ENCODE measurements around the gene MFGE8.

The MFGE8 gene

DNA sequence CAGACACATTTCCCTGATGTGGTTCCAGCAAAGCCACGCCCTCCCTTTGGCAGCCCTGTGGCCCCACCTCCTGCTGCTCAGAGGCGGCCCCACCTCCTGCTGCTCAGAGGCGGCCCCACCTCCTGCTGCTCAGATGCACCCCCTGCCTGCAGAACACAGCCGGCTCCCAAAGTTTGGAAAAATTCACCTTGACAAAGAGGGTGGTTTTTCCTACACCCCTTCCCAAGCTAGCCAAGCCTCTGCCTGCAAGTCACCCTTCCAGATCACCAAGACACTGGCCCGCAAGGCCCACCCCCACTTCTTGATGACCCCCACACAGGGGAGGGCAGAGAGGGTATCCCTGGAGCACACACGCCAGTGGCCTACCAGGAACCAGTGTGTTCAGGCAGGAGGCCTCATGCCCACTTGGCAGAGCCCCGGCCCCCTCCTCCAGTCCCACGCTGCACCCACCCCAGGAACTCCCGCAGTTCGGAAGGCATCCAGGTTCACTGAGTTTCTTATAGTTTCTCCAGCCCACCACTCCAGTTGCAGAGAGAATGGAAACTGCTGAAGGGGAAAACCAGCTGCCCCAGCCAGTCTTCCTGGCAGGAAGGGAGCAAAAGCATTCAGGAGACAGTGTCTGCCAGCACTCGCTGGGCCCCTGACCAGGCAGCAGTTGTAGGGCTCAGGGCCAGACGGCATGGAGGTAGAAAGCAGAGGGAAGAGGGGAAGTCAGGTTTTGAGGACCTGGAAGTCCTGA lies 15.6 kb downstream of the MFGE8 start:
- DNase-seq: peak; percentile 52

DNA sequence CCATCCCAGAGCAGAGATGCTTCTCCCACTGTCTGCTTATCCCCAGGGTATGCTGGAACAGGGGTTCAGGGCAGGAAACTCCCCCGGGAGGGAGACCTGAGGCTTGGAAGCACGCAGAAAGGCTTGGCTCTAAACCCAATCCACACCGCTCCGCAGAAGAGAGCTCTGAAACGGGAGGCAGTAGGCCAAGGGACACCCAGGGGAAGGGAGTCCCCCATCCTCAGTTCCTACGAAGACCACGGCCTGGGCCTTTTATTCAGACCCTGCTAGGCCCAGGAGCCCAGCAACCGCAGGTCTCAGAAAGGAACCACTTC lies 16.1 kb downstream of the MFGE8 start:
- no peak for DNase-seq

DNA sequence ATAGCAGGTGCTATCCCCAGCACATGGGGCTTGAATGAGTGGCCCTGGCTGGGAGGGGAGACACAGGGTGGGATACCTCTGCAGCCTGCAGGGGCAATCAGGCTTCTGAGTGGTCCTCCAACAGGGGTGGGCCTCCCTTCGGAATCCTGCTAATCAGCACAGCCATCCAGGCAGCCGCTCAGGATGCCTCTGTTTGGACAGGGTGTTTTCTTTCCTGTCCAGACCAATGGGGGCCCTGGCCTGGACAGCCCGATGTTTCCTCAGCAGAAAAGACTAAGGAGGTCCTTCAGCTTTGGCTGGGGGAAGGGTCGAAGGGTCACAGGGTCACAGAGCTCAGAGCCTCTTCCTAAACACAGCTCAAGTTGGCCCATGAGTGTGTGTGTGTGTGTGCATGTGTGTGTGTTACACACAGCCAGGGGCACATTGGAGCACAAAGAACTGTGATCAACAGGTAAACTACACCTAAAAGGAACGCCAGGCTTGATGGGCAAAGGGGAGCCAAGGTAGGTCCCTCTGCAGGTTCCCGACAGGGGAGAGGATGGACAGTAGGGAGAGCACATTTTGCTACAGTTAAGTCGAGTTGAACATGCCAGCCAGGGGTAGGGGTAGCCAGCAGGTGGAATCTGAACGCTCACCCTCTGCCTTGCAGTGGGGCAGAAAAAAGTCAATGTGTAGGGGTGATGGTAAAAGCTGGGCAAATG lies 16.7 kb downstream of the MFGE8 start:
- DNase-seq: no peak

DNA sequence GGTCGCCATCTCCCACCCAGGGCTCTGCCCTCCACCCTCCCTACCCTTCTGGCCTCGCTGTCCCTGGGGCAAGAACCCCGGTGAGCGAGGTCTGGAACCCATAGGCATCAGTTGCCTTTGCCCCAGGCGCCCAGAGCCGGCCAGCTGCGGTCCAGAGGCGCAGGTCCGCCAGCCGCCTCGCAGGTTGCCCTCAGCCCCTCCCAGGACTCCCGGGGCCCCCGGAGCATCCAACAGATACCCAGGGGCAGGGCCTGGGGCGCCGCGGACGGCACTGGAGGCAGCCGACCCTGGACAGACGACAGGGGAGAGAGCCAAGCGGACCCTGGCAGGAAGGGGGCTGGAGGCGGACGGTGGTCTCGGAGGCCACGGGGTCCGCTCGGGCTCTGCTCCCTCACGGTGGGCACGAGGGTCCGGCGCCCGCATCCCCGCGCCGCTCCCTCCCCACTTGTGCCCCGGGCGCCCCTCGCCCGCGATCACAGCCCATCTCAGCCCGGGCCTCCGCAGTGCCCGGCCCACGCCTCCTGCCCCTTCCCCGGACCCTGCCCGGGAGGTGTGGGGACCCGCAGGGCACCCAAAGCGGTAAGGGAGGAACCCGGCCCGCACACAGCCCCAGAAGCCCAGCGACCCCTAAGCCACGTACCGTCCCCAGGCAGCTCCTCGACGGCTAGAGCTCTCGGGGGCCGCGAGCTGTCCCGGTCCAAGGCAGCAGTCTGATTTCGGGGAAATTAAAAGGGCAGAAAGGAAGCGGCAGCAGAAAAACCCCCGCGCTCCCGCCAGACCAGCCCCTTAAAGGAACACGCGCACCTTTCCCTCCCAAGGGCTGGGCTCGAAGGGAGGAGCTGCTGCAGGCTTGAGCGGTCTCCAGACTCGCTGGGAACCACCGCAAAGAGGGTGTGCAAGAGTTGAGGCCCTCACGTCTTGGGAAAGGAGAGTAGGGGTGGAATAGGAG lies 18.1 kb downstream of the MFGE8 start, which contains the start of gene HAPLN3:
TSS of gene HAPLN3 (minus strand) at position 726 of the 949 bp plus-strand sequence. CDS start 8,246 bp downstream, outside the sequence.
- peak; percentile 62 for DNase-seq

DNA sequence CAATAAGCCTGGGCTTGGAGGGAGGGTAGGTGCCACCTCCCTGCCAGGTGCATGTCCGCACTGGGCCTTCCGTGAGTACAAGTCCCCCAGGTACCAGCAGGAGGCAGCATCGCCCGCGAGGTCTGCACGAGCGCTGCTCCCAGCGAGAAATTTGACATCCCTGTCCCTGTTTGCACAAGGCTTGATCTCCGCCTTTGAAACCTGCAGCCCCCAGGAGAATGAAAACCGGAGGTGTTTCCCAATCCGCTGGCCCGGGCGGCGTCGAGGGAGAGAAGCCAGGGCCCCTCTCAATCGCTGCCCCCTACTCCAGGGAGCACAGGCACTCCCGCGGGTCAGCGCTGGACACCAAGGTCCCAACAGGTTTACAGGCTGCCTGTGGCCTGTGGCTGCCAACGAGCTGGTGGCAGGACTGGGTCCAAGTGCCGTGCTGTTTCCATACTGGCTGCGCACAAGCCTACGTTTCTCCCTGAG lies 18.8 kb downstream of the MFGE8 start:
- DNase-seq: peak; percentile 85

DNA sequence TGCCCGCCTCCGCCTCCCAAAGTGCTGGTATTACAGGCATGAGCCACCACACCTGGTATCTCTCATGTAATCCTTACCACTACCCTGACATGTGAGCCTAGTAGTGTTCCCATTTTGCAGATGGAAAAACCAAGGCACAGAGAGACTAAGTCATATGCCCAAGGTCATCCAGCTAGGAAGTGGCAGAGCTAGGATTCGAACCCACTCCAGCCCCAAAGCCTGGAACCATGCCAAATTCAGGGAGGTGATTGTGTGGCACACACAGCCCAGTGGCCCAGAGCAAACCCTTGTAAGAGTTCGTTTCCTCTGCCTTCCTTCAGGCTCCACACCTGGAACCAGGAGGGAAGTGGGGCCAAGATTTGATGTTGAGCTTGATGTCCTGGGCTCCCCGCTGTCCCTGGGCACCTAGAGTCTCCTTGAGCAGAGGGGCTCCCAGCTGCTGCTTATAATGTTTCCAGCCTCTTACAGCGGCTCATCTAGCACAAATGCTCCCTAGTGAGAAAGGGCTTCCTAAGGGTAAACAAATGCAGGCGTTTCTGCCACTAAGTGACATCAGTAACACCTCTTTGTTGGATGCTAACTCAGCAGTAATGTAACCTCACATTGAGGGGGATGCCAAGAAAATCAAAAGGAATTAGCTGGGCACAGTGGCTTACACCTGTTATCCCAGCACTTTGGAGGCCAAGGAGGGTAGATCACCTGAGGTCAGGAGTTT lies 21.5 kb downstream of the MFGE8 start:
- no peak for DNase-seq

DNA sequence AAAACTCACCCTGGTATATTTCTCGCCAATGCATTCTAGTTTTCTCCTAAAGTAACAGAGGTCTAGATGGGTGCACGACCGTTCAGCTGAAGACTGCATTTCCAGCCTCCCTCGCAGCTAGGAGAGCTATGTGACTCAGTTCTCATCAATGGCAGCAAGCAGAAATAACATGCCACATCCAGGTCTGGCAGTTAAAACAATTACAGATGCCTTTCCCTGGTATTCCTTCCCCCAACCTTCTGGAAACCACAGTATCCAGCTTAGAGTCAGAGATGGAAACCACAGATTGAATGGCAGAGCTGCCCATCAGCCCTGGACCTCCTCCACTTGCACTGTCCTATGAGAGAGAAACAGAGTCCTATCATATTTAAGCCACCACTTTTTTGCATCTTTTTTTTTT lies 22.7 kb downstream of the MFGE8 start:
- no peak for DNase-seq

DNA sequence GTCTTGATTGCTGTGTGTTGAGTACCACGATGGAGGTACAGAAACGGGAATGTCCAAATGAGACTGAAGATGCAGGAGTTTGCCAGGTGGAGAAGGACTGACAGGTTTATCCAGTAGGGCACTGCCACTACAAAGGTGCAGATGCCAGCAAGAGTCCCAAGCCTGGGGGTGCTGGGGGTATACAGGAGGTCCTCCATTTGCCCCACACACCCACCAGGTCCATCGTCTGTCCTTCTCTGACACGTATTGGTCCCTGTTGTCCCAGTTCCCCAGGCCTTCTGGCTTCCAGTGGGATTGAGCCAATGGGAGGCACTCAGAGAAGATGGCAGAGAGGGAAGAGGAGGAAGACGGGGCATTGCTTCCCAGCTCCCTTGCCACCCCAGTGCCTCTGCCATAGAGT lies 24.5 kb downstream of the MFGE8 start:
- DNase-seq: no peak

DNA sequence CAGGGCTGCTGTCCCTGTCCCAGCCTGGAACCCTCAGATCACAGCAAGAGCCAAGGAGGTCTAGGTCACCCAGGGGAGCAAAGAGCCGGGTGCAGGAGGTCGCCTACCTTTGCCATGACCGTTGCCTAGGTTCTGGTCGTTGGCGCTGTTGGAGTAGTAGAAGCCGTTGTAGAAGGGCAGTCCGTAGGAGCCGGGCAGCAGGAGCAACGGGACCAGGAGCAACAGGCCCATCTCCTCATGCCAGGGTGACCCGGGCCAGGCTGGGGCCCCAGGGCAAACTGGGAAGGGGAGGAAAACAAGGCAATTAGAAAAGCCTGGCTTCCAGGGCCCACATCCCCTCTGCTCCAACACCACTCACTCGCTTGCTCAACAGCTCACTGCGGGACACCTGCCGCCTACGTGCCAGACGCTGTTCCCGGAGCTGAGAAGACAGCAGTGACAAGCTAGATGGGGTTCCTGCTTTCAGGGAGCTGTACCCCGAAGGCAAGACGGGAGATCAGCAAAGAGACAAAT lies 26.1 kb downstream of the MFGE8 start:
- no peak for DNase-seq

DNA sequence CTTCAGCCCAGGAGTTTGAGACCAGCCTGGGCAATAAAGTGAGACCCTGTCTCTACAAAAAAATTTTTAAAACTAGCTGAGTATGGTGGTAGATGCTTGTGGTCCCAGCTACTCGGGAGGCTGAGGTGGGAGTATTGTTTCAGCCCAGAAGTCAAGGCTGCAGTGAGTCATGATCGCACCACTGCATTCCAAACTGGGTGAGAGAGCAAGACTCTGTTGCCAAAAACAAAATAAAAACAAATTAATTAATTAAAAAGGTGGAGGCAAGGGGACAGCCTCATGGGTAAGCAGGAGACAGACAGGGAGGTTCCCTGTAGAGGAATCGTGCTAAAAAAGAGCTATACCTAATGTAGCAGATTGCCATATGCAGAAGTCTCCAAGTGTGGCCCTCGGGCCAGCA lies 30.4 kb downstream of the MFGE8 start:
- no peak for DNase-seq

DNA sequence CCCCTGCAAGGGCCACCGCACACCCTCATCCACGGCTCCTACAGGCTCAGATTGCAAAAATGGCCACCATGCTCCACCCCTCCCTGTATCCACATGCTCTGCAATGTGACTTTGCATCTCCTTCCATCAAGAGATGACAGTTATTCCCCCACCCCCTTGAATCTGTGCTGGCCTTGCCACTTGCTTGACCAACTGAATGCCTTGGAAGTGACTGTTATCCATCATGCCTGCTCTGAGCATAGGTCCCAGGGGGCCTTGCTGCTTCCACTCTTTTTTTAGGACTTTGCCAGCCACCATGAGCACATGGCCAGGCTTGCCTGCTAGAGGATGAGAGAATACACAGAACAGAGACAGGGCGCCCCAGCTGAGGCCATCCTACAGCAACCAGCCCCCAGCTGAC lies 31.4 kb downstream of the MFGE8 start:
- DNase-seq: no peak

DNA sequence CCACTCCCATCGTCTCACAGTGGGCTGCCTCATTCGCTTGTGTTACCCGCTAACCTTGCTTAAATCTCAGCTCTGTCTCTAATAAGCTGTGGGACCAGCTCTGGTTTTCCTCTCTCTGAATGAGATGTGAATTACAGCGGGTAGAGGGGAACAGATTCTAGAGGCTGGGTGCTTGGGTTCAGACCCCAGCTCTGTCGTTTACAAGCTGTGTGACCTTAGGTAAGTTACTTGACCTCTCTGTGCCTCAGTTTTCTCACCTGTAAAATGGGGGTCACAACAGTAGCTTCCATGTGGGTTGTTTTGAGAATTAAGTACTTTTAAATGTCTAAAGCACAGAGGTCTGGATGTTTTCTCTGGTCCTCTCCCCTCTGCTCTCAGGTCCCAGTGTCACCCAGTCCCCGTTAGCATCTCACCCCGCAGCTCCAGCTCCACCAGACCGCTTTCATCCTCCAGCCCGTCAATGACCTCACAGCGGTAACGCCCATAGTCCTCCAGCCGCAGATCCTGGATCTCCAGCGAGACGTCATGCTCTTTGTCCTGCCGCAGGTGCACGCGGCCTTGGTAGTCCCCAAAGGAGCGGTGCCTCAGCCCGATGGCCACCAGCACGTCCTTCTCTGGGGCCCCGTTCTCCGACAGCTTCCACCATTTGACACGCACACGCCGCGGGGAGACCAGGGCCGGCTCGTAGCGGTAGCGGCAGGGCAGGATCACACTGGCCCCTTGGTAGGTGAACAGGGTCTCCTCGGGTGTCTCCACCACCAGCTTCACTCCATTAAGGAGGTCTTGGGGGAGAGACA lies 32.0 kb downstream of the MFGE8 start:
- no peak for DNase-seq

DNA sequence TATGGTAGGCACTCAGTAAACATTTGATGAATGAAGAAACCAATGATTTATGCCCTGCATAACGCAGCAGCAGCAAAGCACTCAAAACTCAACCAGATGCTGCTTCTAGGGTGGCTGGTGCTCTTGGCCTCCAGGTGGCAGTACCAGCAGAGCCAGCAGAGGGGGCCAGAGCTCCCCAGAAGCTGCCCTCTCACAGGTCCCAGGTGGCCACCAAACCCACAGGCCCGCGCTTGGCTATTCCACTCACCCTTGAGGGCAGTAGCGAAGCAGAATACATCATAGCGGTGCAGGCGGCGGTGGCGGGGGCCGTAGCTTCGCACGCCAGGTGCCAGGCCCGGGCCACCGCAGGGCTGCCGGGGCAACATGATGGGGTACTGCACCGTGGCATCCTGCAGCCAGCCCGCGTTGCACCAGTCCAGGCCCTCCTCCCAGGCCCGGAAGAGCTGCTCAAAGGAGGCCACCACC lies 34.4 kb downstream of the MFGE8 start:
- peak; percentile 40 for DNase-seq

DNA sequence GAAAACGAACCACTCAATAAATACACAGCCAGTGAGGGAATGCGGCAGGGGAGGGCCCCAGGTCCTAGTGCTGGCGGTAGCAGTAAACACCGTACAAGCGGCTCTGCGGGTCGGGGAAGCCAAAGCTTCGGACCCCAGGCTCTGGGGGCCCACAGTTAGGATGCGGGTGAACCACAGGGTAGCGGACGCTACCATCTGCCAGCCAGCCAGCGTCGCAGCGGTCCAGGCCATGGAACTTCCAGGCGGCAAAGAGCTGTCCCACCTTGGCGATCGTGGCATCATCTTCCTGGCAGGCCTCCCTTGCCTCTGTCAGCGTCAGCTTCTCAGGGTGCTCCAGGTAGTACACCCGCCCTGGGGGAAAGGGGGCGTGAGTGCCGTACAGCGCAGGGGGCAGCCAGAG lies 35.3 kb downstream of the MFGE8 start:
- no peak for DNase-seq

DNA sequence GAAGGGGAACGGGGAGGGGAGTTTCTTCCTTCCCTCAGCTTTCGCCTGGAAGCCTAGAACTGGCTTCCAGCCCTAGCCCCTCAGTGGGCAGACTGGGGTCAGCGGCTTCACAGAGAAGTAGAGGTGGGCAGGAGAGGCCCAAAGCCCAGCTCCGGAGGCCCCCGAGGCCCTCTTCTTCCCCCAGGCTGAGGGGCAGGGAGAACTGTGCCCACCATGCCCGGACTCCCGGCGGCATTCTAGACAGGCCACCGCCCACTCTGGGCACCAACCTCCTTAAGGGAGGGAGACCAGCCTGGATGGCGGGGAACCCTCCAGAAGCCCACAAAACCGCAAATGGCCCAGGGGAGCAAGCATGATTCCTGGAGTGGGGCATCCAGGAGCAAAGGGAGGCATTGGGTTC lies 35.8 kb downstream of the MFGE8 start:
- no peak for DNase-seq

DNA sequence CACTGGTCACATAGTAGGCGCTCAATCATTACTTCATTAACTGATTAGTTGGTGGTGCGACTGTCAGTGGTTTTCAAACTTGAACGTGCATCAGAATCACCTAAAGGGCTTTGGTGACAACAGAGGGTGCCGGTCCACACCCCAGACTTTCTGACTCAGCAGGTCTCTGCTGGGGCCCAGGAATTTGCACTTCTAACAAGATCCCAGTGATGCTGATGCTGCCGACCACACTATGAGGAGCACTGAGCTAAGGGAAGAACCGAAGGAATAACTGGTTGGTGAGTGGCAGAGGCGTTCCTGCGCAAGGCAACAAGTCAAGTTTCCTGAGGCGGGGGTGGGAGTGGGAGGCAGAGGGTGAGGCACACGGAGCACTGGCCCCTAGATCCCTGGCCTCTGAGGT lies 36.6 kb downstream of the MFGE8 start:
- DNase-seq: no peak

DNA sequence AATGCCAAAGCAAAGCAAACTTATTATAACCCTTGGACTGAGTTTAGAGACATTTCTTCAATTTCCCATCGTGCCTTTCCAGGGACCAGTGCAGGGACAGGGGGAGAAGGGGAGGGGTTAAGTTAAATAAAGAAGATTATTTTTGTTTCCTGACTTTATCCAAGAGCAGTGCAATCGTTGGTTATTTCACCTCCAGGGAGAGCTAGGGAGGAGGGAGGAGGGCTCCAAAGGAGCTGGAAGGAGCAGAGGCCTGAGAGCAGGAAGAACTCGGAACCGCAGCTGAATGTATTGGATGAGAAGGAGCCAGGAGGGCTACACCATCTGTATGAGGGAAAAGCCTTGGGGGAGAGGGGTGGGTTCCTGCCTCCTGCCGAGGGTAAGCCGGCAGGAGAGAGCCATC lies 38.5 kb downstream of the MFGE8 start:
- DNase-seq: no peak

DNA sequence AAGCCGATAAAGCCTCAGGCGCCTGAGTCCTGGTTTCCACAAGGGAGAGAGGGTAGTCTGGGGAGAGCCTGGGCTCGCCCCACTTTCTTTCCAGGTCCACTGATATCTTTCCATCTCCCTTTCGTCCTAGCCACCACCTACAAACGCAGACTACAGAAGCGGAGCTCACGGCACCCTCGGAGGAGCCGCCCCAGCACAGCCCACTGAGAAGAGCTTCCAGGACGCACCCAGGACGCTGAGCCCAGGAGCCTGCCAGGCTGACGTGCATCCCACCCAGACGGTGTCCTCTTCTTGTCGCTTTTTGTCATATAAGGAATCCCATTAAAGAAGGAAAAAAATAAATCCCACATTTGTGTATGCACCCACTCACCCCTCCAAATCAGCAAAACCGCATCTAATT lies 38.9 kb downstream of the MFGE8 start:
- no peak for DNase-seq

DNA sequence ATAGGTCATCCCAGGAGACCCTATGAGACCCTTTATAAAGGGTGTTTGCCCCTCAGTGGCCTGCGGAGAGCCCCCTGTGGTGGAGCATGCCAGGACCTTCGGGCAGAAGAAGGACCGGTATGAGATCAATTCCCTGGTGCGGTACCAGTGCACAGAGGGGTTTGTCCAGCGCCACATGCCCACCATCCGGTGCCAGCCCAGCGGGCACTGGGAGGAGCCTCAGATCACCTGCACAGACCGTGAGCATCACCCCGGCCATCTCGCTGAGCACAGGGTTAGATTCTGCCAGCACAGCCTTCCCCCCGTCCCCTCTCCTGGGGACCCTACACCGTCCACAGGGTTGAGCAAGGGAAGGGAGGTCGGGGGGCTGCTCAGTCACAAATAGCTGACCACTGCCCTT lies 39.4 kb downstream of the MFGE8 start:
- DNase-seq: no peak

DNA sequence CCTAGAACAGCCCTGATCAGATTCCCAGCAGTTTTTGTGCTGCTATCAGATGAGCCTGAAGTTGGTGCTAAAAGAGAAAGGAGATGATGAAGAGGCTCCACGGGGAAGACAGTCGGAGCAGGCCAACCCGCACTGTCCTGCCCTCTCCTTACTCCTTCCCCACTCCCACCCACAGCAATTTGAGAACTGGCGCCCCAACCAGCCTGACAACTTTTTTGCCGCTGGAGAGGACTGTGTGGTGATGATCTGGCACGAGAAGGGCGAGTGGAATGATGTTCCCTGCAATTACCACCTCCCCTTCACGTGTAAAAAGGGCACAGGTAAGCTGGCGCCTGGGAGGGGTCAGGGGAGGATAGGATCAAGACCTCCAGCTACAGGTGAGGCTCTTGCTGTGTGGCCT lies 40.5 kb downstream of the MFGE8 start:
- no peak for DNase-seq

DNA sequence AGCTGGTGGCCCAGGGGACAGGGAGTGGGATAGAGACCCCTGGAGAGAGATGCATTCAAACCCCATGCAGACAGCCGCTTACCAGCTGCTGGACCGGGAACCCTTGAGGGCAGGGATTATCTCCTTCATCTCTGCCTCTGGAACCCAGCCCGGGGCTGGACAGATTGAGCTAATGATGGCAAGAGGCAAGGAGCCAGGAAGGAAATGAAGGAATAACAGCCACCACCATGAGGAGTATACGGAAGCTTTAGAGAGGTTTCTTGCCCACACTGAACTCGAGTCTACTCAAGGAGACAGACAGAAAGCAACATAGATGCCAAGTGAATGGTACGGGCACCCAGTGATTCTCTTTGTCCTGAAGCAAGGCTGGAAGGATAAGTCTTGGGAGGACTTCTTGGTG lies 41.1 kb downstream of the MFGE8 start:
- DNase-seq: no peak

DNA sequence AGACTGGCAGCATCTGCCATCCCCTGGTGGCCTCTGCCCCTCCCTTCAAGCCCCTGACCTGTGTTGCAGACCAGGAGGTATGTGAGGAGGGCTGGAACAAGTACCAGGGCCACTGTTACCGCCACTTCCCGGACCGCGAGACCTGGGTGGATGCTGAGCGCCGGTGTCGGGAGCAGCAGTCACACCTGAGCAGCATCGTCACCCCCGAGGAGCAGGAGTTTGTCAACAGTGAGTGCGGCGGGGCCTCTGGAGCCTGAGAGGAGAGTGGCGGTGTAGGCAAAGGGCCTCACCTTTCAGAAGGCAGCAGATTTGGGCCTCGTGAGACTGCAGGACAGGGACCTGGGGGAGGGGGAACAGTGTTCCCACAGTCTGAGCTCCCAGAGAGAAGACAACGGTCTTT lies 41.9 kb downstream of the MFGE8 start:
- no peak for DNase-seq
